SIG-M5 treated with dmso at 0.1 percent for 504 hours (cell line): ENCODE results near the gene TNS3.

Experiments used
- DNase-seq: peaks from one replicate; lab custom pipeline; 2025; ENCODE audit not compliant: unreplicated experiment; lab: John Stamatoyannopoulos, UW

Gene TNS3

DNA sequence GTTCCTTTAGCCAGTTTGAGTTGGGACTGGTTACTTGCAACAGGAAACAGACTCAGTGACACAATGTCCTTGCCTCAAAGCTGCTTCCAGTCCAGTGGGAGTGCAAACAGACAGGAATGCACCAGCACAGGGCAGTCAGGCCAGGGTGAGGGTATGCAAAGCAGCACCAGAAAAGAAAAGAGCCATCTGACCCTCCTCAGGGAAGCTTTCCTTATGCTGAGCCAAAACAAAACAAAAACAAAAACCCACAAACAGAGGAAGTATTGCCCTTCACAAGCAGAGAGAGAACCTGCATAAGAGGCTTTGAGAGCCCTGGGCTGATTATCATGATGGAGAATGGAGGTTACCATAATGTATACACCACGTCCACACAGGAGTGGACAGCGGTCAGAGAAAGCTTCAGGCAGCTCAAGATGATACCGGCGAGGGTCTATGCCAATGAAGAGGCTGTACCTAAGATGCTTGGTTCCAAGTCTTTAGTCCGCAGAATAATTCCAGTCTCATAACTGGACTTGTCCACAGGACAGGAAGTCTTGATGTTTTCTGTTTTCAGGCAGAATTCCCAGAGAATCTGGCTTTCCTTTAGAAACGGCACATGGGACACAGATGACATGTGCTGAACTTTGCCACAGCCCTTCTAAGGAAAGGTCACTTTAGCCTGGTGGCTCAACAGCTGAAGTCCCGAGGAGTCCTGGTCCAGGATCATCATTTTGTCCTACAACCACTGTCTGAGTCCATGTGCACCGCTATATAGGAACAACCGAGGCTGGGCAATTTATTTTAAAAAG, 263.3 kb downstream of the TNS3 start:
- no peak for DNase-seq

DNA sequence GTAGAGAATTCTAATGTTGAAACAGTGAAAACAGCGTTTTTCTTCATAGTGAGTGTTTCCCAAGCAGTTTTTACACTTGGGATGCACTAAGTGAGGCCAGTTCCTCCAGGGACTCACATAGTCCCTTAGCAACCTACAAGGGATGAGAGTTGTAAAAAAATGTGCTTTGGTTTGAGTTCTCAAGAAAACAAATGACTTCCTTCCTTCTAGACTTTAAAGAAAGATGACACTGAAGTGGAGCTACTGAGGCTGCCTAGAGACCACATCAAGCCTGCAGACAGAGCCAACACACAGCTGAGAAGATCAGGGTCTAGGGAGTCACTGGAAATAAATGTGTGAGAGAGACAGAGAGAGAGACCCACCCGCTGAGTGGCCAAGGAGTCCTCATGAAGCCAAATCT, 264.4 kb downstream of the TNS3 start:
- no peak for DNase-seq

DNA sequence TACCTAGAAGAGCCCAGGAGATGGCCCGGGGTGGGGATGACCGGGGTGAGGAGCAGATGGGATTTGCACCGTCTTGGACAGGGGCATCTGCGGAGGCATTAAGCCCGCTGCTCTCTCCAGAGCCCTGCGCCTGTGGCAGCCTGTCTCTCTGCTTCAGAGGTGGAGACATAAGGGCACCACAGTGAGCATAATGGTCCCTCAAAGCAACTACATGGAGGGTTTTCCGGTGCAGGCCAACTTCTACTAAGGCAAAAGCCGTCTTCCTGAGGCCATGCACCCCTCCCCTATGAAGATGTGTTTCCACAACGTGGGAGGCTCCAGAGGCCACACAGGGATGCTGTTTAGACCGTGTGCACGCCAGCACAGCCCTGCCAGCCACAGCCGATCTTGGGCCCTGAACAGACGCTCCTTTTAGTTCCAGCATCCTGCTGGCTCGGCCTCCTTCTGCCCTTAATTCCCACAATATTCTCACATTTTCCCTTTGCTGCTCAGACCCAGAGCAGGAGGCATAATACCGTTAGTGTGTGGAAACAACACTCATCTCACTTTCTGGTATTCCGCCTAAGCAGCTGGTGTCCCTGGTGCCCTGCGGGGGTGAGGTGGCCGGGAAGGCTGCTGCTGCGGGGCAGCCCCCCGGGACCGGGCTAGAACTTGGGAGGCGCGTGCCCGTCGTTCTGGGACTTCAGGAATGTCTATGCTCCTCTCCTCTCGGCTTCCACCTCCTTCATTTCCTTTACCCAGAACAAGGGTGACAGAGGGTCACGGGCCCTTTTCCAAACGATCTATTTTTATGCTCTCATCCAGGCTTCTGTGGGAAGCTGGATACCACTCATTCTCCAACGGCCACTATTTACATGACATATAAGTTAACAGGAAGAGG, 266.9 kb downstream of the TNS3 start:
- no peak for DNase-seq

DNA sequence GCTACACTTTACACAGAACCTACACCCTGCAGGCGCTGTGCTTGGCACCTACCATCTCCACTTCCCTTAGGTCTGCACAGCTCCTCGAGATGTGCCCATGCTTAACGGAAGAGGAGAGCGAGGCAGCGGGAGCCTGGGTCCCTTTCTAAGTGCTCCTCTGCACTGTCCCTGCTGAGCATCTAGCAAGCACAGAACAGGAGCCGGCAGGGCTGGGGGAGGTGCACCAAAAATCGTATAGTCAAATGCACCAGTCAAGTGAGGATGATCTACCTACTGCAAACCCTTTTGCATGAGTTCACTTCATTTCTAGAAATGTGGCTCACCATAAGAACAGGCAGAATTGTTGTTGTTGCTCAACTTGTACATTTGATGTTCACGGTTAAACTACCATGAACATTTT, 267.7 kb downstream of the TNS3 start:
- DNase-seq: no peak

DNA sequence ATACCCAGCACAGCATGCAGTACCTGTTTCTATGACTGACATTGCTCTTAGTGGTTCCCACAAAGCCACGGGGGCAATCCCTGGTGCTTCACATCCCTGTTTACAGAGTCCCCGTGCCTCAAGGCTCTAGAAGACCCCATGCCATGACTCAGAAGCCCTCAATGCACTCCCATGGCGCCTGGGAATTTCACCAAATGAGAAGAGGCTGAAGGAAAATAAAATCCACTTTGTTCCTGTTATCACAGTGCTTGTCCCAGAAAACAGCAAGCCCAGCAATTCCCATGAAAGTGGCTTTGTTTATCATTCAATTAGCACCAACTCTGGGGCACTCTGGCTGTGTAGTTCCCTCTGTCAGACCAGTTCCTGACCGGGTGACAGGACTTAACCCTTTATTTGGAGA, 268.3 kb downstream of the TNS3 start:
- no peak for DNase-seq

DNA sequence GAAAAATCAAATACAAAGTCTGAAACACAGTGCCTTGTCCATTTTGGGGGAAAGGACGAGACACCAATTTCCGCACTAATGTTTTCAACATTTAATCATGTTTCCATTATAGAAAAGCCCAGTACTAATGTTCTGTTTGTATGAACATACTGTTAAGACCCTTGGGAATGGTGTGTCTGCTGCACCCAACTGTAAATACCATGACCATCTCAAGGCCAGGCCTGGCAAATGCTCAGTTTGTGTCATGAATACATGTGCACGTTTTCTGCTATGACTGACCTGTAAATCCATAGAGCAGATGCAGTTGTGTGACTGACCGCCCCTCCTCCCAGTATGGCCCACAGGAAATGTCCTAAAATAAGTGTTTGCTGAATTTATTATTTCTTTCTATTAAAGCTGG, 270.0 kb downstream of the TNS3 start:
- DNase-seq: no peak

DNA sequence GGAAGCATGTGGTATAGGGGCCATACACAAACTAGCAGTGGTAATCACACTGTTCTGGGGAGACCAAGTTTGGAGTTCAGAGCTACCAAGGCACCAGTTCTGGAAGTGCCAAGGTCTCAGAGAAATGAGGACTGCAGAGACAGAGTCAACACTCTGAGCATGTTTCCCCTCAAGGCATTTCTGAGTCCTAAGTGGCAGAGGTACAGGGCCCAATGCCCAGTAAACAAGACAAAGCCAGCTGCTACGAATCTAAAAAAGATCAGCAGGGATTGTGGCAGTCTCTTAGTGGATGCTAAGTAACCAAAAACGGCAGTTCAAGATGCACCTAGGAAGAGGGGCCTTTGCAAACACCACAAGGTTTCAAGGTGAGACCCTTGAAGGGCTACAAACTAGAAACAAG, 271.9 kb downstream of the TNS3 start:
- DNase-seq: no peak

DNA sequence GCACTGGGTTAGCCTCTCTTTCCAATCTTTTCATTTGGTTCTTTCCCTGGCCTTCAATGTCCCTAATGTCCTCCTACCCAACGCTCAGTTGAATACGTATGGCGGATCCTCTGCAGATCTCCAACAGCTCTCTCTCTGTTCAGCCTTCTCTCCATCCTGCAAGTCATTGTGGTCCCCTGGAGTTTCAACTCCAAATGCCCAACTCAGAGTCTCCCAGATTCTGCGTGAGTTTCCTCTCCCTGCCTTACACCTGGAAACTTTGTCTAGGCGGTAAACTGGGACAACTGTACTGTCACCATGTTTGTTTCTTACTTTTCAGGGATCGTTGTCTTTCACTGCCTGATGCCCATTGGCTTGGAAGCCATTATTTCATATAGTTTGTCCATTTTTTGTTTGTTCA, 273.1 kb downstream of the TNS3 start:
- no peak for DNase-seq

DNA sequence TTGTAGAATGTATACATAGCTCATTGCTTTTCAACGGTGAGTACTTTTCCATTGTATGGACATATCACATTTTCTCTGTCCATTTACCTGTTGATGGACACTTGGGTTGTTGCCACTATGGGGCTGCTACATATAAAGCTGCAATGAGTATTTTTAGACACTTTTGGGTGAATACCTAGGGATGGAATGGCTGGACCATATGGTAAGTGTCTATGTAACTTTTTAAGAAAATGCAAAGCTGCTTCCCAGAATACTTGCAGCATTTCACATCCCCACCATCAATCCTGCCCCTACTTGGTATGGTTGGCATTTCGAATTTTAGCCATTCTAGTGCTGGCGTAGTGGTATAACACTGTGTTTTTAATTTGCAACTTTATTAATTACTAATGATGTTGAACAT, 274.6 kb downstream of the TNS3 start:
- DNase-seq: no peak

DNA sequence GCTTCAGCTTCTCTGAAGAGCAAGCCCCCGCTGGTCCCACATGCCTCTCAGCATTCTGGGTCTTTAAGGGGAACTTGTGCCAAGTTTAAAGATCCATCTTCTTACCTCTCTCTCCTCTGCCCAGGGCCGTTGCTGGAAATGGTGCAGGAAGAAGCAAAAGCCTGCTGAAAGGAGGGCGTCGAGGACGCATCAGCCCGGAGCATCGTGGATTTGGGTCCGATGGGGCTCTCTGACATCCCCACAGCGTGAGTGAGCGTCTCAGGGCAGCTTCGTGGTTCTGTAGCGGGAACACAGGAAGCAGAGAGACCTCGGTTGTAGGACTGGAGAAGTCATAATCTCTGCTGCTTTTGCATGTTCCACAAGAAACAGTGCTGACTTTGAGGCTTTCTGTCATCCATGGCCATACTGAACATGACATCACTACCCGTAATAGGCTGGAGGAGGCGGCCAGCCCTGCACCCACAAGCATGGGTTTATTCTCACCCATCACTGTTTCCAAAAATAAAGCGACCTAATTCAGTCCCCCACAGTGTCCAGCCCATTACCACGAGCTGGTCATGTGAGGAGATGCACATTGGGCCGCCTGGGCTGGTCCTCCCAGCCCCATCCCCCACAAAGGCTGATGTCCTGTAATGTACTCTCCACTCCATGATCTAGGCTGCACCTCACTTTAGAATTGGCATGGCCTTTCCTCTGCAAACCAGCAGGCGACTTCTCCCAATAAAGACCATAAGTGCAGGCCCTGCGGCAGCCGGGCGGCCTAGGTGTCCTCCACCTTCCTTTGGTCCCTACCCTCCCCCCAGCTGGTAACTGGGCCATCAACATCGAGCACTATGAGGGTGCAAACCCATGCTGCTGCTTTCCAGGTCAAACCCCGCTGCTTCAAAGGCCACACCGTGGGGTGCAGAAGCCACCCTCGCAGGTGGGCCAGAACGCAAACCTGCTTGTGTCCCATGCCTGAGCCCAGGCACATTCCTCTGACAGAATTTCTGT, 276.9 kb downstream of the TNS3 start:
- DNase-seq: no peak

DNA sequence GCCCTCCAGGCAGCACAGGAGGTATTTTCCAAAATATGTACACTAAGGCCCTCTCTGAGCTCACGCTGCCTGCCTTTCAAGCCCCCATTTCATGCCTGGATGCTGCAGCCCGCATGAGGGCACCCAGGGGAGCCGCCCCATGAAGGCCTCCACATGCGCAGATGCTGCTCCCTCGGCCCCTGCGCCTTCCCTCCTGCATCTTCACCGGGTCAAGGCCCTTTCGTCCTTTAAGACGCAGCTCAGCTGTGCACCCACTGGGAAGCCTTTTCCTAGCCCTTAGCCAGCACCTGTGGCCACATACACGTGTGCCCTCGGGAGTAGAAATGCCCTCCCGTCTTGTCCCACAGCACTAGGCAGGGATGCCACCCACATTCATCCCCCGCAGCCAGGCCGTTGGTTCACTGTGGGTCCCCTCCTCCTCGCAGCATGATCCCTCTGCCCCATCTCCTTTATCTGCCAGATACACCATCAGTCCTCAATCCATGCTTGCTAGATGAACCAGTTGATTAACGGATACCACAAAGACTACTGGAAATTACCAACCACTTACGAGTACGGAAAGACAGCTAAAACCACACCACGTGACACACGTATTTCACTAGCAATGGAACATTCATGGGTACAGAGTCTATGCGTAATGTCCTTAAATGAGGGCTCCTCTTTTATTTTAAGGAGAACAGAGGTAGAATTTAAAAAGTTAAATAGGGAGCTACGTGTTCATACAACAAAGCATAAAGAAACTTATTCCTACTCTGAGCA, 278.0 kb downstream of the TNS3 start:
- no peak for DNase-seq

DNA sequence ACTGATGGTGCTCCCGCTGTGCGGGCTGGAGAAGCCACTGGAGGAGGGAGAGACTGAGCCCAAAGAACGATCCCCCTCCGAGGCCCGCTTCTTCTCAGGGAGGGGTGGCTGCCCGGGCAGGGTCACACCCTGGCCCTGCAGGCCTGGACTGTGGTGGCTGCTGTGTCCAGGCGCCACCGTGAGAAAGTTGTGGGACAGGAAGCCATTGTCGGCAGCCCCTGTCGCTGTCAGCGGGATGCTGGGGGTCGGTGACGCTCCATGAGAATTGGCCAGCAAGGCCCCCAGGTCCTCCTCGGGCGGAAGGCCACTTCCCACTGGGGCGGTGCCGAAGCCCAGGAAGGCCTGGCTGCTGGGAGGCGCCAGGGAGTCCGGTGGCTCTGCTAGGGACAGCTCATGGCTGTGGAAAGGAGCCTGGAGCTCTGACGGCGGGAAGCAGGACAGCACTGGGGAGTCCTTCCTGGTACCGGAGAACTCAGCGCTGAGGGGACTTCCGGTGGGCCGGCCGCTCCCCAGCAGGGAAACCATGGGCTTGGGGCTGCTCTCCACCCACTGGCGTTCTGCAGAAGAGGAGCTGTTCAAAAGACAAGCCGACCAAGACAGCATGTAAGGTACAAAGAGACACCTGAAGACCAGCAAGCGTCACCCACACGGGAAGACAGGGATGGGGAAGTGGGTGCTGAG, 278.8 kb downstream of the TNS3 start:
- no peak for DNase-seq

DNA sequence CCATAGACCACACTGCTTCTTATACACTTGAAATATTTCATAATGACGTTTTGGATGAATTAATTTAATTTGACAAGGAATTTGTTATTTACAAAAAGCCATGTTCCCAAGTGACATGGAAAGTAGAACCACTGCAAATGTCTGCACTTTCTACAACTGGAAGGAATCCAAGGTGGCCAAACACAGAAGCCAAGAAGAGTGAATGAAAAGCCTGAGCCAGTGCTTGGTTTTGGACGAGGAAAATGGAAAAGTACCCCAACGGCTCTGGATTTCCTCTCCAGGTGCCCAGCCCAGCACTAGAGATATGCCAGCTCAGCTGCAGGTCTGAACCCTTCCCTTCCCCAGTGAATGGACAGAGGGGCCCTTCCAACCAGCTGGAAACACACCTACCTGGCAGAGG, 279.4 kb downstream of the TNS3 start:
- DNase-seq: no peak

DNA sequence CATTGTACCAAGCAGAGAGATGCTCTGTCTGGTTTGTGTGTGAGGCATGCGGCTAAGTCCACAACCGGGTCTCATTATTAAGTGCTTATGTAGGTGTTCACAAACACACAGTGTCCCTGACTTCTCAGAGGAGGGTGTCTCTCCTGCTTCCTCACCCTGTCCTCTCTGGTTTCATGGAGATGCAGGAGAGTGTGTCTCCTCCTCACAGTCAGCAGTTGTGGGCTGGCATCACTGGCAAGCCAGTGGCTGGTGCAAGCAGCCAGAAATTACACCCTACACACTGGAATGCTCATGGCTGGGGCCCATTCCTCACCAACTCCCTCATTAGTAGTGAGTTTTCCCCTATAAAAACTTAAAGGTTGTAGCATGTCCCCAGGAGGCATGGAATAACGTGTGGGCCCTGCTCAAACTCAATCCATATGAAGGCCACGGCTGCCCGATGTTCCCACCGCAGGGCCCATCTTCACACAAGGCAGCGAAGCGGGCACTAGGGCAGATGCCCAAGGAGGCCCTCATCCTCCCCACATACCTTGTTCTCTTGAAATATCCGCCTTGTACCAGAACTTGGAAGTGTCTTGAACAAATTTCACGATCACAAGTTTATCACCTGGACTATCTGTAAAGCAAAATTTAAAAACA, 280.1 kb downstream of the TNS3 start:
- DNase-seq: no peak

DNA sequence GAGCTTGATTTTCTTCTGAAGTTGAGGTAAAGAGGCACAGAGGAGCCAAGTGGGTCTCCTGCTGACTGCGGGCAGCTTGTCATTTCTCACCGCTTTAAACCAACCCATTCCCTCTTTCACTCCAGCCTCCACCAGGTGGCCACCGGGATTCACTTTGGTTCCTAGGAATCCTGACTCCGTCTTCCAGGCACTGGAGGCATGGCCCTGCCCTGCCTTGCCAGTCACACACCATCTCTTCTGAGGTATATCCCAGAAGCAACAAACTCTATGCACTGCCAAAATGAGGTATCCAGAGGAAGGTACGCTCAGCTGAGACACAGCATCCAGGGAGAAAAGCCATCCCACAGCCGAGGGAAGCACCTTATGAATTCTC, 280.8 kb downstream of the TNS3 start:
- DNase-seq: no peak

DNA sequence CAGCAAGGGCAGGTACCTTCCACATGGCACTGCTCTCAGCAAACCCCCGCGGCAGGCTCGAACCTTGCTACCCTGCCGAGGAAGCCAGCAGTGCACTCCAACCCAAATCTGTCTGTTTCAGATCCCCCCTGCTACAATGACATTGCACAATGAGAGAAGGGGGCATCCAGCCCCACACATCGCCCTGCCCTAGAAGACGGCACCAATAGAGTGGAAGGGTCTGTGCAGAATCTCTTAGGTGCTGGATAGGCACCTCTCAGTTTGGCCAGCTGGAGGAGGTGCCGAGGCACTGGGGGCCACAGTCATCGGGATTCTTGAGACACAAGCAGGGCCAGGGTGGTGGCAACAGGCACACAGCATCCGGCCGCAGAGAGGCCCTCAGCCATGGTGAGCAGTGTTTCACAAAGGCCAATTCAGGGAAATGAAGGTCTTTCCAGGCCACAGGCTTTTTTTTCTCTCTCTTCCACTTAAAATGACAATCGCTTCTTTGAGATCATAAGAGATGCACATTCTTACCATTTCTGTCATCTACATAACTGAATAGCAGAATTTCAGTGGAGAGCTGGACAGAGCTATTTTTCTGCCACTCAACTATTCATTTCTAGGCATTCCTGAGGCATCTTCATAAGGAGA, 281.3 kb downstream of the TNS3 start:
- DNase-seq: no peak

DNA sequence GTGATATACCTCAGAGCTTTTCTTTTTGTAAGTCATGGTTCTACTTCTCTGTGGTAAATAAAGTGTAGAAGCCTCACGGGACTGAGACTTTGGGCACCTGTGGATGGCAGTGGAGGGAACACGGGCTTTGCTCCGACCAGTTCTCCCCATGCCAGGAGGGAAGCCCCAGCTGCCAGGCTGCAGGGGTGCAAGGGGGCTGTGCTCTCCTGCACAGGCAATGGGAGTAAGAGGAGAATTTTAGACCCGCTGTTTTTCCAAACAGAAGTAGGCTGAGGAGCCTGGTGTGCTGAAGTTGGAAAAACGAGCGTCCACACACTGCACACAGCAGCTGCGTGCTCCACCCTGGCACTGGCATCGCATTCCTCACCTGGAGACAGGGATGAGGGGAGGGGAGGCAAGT, 282.4 kb downstream of the TNS3 start:
- DNase-seq: no peak

DNA sequence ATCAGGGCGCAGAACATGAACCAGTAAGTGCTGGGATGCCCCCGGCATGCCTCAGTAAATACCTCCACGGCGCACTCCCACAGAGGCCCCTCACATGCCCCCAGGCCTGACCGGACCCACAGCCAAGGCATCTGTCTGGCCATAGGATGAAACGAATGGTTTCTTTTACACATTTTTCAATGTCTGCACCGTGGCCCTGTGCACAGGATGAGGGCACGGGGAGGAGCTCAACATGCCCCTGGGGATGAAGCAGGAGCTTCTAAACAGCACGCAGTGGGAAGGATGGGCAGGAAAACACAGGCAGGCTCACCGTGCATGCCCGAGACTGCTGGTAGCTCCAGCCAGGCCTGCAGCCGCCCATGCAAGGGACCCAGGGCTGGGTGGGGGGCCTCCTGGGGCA, 283.3 kb downstream of the TNS3 start:
- no peak for DNase-seq

DNA sequence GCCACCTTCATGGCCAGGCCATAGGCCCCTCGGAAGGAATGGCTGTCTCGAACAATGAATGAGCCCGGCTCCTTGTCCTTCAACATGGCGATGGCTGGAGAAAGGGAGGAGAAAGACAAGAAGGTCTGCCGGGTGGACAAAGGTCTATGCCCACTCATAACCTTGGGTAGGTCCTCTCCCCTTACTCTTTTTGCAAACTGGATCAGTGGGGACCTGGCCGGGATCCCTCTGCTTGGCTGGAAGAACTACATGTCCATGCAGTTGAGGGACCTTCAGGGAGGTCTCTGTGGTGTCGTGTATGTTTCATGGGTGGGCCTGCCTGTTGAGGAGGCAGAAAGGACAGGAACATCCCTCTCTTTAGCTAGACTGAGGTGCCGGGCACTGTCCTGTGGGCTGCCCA, 284.8 kb downstream of the TNS3 start:
- DNase-seq: no peak
